SK-N-SH (cell line): ENCODE data around the gene KCTD19. TPM values are rescaled to one million over a fixed set of nuclear protein-coding genes. Genes with fewer than 3 reads are reported as not detected.
"Not testable (repeated sequence)": the region's sequence is repeated elsewhere in the genome, so short reads cannot be mapped to it uniquely, and the experiment has no call there.

Source experiments
- CTCF ChIA-PET: fragments of 300-600, 350-600 bp; formaldehyde crosslinking; extraction: SDS; loops from one replicate; lab custom pipeline; 2021; lab: Yijun Ruan, JAX
- POLR2A ChIA-PET: fragments of 350-600 bp; sonication (Branson Sonifier 250); formaldehyde crosslinking; extraction: SDS; loops from one replicate; lab custom pipeline; 2020; ENCODE audit warnings: antibody characterized with exemption, inconsistent platforms; lab: Yijun Ruan, JAX
- DNase-seq: peaks from one replicate; pipeline ENCODE4 v3.0.0; 2012
- H2AFZ ChIP-seq: fragments of 200-600 bp; sonication (generic); 2 replicates; pipeline ENCODE4 v1.8.1; 2016; ENCODE audit warnings: antibody characterized with exemption, mild to moderate bottlenecking, low read depth
- H3F3A ChIP-seq: fragments of 200-600 bp; sonication (generic); replicated peaks from 2 replicates; pipeline ENCODE3; 2016; ENCODE audit warnings: antibody characterized with exemption, mild to moderate bottlenecking; ENCODE audit not compliant: insufficient read depth
- H3K27ac ChIP-seq, 2 experiments: fragments of 200-500 bp in 1 of 2; fragments of 200-600 bp in 1 of 2; sonication (Bioruptor generic) in 1 of 2; sonication (generic), shearing (Covaris generic) in 1 of 2; 2 replicates each; pipeline versions ENCODE4 v1.5.1 to v1.6.1; 2014 to 2016; ENCODE audit warnings: low read depth in 2 of 2, inconsistent platforms in 1 of 2, low read length in 1 of 2, mild to moderate bottlenecking in 1 of 2, mixed read lengths in 1 of 2
- H3K27me3 ChIP-seq: fragments of 200-600 bp; sonication (generic), shearing (Covaris generic); 2 replicates; pipeline ENCODE4 v1.6.1; 2016; ENCODE audit warnings: mixed run types; ENCODE audit not compliant: insufficient read depth
- H3K36me3 ChIP-seq, 2 experiments: fragments of 200-500 bp in 1 of 2; fragments of 200-600 bp in 1 of 2; sonication (Bioruptor generic) in 1 of 2; sonication (generic) in 1 of 2; replicated peaks in 1 of 2; 2 replicates each; pipeline versions ENCODE3 to v1.5.1; 2014 to 2016; ENCODE audit warnings: low read length in 1 of 2, mild to moderate bottlenecking in 1 of 2; ENCODE audit not compliant: insufficient read depth in 2 of 2, control insufficient read depth in 1 of 2
- H3K4me1 ChIP-seq, 2 experiments: fragments of 200-500 bp in 1 of 2; fragments of 200-600 bp in 1 of 2; sonication (Bioruptor generic) in 1 of 2; sonication (generic), shearing (Covaris generic) in 1 of 2; 2 replicates each; pipeline versions ENCODE4 v1.5.1 to v1.6.1; 2014 to 2016; ENCODE audit warnings: low read depth in 1 of 2, low read length in 1 of 2, mixed run types in 1 of 2; ENCODE audit not compliant: insufficient read depth in 2 of 2, control insufficient read depth in 1 of 2
- H3K4me2 ChIP-seq: fragments of 200-600 bp; sonication (generic), shearing (Covaris generic); 2 replicates; pipeline ENCODE4 v1.6.1; 2017; ENCODE audit warnings: mixed run types
- H3K4me3 ChIP-seq, 2 experiments: fragments of 200-500 bp in 1 of 2; fragments of 200-600 bp in 1 of 2; sonication (Bioruptor generic) in 1 of 2; sonication (generic), shearing (Covaris generic) in 1 of 2; 2 replicates each; pipeline versions ENCODE4 v1.5.1 to v1.8.1; 2014 to 2016; ENCODE audit warnings: low read depth in 2 of 2, inconsistent platforms in 1 of 2, low read length in 1 of 2, mild to moderate bottlenecking in 1 of 2, mixed read lengths in 1 of 2, moderate library complexity in 1 of 2
- H3K79me2 ChIP-seq: fragments of 200-600 bp; sonication (generic); 2 replicates; pipeline ENCODE4 v1.8.1; 2017; ENCODE audit warnings: mild to moderate bottlenecking; ENCODE audit not compliant: insufficient read depth
- H3K9ac ChIP-seq: fragments of 200-600 bp; sonication (generic); 2 replicates; pipeline ENCODE4 v1.6.1; 2017; ENCODE audit warnings: mixed run types
- H3K9me2 ChIP-seq: fragments of 200-600 bp; sonication (generic); 2 replicates; pipeline ENCODE4 v1.6.1; 2017; ENCODE audit warnings: mixed run types
- H3K9me3 ChIP-seq: fragments of 200-600 bp; sonication (generic); 2 replicates; pipeline ENCODE4 v1.6.1; 2017; ENCODE audit warnings: mixed run types, mild to moderate bottlenecking, moderate library complexity
- H4K20me1 ChIP-seq: fragments of 200-600 bp; sonication (generic); 2 replicates; pipeline ENCODE4 v1.6.1; 2017; ENCODE audit warnings: mild to moderate bottlenecking, mixed run types; ENCODE audit not compliant: insufficient read depth
- CTCF ChIP-seq: fragments of 200-600 bp; sonication (generic); IDR thresholded peaks from 2 replicates; pipeline ENCODE4 v1.6.1; 2017; ENCODE audit warnings: antibody characterized with exemption, mild to moderate bottlenecking, moderate library complexity
- EP300 ChIP-seq, 2 experiments: IDR thresholded peaks; 2 replicates each; pipeline versions ENCODE4 v1.4.0 to v1.6.1; 2012; ENCODE audit warnings: borderline replicate concordance in 1 of 2, low read depth in 1 of 2, low read length in 1 of 2
- FOXM1 ChIP-seq: IDR thresholded peaks from 2 replicates; pipeline ENCODE4 v1.4.0; 2012; ENCODE audit warnings: low read depth, mild to moderate bottlenecking
- GABPA ChIP-seq: IDR thresholded peaks from 2 replicates; pipeline ENCODE4 v1.4.0; 2012; ENCODE audit warnings: low read depth, mild to moderate bottlenecking
- MXI1 ChIP-seq: IDR thresholded peaks from 2 replicates; pipeline ENCODE4 v1.6.1; 2012; ENCODE audit warnings: mild to moderate bottlenecking, low read depth, low read length, improper control_type of control experiment
- NFIC ChIP-seq: IDR thresholded peaks from 2 replicates; pipeline ENCODE4 v1.4.0; 2012; ENCODE audit warnings: borderline replicate concordance
- REST ChIP-seq: IDR thresholded peaks from 2 replicates; pipeline ENCODE4 v1.6.1; 2012; ENCODE audit warnings: mild to moderate bottlenecking, low read depth, low read length, moderate library complexity
- SMC3 ChIP-seq: IDR thresholded peaks from 2 replicates; pipeline ENCODE4 v1.6.1; 2012; ENCODE audit warnings: low read depth, low read length, improper control_type of control experiment
- USF1 ChIP-seq: IDR thresholded peaks from 2 replicates; pipeline ENCODE4 v1.4.0; 2012; ENCODE audit warnings: low read depth, borderline replicate concordance
- WGBS: methylation state at CpG from one replicate; pipeline ENCODE4 v1.1.6; 2017; ENCODE audit warnings: low lambda C conversion rate; 5-methylcytosine and 5-hydroxymethylcytosine counted together
- polyA plus RNA-seq, 3 experiments: library from polyadenylated mRNA; depleted of rRNA; stranded (reverse); fragments of >200 nt; gene quantifications; 2 replicates each; pipeline ENCODE4 v1.2.3, GENCODE V29; 2012

KCTD19 gene
- polyA plus RNA-seq, 1 of the 3 experiments (the other 2 are of a cell fraction): 1.8 TPM

- H3K9me2 ChIP-seq: no peaks in the 10 kb centered on the region
- H3F3A ChIP-seq: peaks cover 4% of the 10 kb centered on the region
- peak overlapping the region; percentile 53; the same call in 1 of the 2 replicates for H2AFZ ChIP-seq
- POLR2A ChIA-PET: no interaction called here
- H3K27me3 ChIP-seq: no peaks in the 10 kb centered on the region; the same call in 1 of the 2 replicates
- no peaks in the 10 kb centered on the region for H3K36me3 ChIP-seq
- CTCF ChIA-PET: interaction anchor here (0.6 to 1.0 kb wide), 4 partner anchors 9 to 148 kb away, joined by 3 to 5 read pairs (median 3); no protein-coding TSS in a partner anchor
- no peak overlapping the region for H3K9ac ChIP-seq
- no peaks in the 10 kb centered on the region for H3K79me2 ChIP-seq
- H3K9me3 ChIP-seq: no peaks in the 10 kb centered on the region
- no peaks in the 10 kb centered on the region for H4K20me1 ChIP-seq
- DNase-seq: no peak
- H3K4me3 ChIP-seq: no peak overlapping the region
- no peak overlapping the region for H3K27ac ChIP-seq
- H3K4me1 ChIP-seq: no peaks in the 10 kb centered on the region
- no peak overlapping the region for H3K4me2 ChIP-seq
- TF ChIP-seq MXI1: no peak
Observed at GRCh38 chr16:67364600-67365235, 38.2 kb upstream of the KCTD19 start.

GRCh38 chr16:67361038-67361437, 34.5 kb upstream of the KCTD19 start:
- Histone ChIP-seq H4K20me1 (no peaks in the 10 kb centered on the region), H3K27me3 (no peaks in the 10 kb centered on the region), H3K9me2 (no peaks in the 10 kb centered on the region), H3K27ac (no peak overlapping the region), H3K9ac (no peak overlapping the region), H3F3A (peaks cover 4% of the 10 kb centered on the region), H3K9me3 (no peaks in the 10 kb centered on the region), H3K4me1 (no peaks in the 10 kb centered on the region), H3K36me3 (no peaks in the 10 kb centered on the region), H3K79me2 (no peaks in the 10 kb centered on the region), H3K4me2 (no peak overlapping the region), H3K4me3 (no peak overlapping the region), H2AFZ (no peak overlapping the region)
- no peak for TF ChIP-seq USF1
- no peak for TF ChIP-seq SMC3
- no peak for TF ChIP-seq MXI1
- TF ChIP-seq REST: no peak
- TF ChIP-seq NFIC: no peak
- no peak for TF ChIP-seq GABPA
- no peak for TF ChIP-seq CTCF
- TF ChIP-seq EP300 (IDR thresholded peaks at IDR 0.05; ENCODE audit: borderline replicate concordance in 1 of 2, low read depth in 1 of 2, low read length in 1 of 2): no peak
- TF ChIP-seq FOXM1: no peak
- CTCF ChIA-PET: no interaction called here
- POLR2A ChIA-PET: no interaction called here
- DNase-seq: no peak
- 63% methylated on average over 3 of the region's 3 CpGs for WGBS

- POLR2A ChIA-PET: not testable (repeated sequence)
Observed at GRCh38 chr16:67359540-67360269, 33.2 kb upstream of the KCTD19 start.

More at GRCh38 chr16:67359540-67360269, 33.2 kb upstream of the KCTD19 start:
- H4K20me1 ChIP-seq, H3K27me3 ChIP-seq, H3K4me2 ChIP-seq, H3K36me3 ChIP-seq, H3F3A ChIP-seq, H3K4me3 ChIP-seq, H3K9me3 ChIP-seq, H3K79me2 ChIP-seq, H3K9ac ChIP-seq, H3K9me2 ChIP-seq, H3K27ac ChIP-seq, H3K4me1 ChIP-seq, H2AFZ ChIP-seq, DNase-seq: not testable (repeated sequence)
- 87% methylated on average over 8 of the region's 8 CpGs for WGBS
- CTCF ChIA-PET: interaction anchor here (0.6 to 1.0 kb wide), 2 partner anchors 75 to 174 kb away, joined by 3 to 4 read pairs; no protein-coding TSS in a partner anchor
